ENCODE measurements around the gene GLIS2. TPM values are rescaled to one million over a fixed set of nuclear protein-coding genes. Genes with fewer than 3 reads are reported as not detected.

GLIS2 gene
- total and polyA plus RNA-seq, 2 of the 4 experiments (the other 2 are of a cell fraction) = 0.36 to 8.4 TPM

DNA sequence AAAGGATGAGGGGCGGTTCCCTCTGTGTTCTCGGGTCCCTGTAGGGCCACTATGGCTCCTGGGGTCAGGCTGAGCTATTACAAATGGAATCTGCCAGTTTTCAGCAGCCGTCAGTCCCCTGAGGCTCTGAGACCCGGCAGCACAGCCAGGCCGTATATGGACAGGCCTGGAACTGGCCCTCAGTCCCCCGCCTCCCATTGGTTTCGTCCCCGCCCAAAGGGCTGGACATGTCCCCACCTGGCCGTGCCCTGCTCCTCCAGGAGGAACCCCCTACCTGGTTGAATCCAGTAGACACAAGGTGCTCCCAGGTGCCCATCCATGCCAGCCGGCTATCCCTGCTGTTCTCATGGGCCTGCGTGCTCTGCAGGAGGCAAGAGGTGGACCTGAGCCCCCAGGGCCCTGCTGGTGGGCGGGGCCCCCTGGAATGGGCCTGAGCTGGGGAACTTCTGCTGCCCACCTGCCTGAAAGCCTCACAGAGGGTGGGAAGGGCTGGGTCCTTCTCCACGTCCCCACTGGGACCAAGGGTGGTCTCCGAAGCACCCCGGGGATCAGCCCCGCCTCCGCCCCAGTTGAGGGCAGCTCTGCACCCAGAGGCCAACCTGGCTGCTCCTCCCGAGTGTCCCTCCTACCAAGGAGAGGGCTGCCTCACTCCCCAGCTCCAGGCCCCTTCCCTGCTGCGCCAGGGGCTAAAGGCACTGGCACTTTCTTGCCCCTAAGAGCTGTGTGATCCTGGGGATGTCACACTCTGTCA, 72.6 kb downstream of the GLIS2 start:
- Histone ChIP-seq H3K27me3 (ENCODE audit: control insufficient read depth, insufficient read depth, low read length) (no peaks in the 10 kb centered on the region), H3K36me3 (ENCODE audit: control insufficient read depth, insufficient read depth, low read length) (peaks cover 12% of the 10 kb centered on the region), H3K27ac (ENCODE audit: insufficient read depth, low read length) (peak overlapping the region; percentile 30; the same call in 1 of the 2 replicates), H2BK120ac (ENCODE audit: low read depth, low read length) (peak overlapping the region; percentile 62), H4K5ac (ENCODE audit: low read depth, low read length) (no peak overlapping the region), H3K9me3 (ENCODE audit: control insufficient read depth, insufficient read depth, low read length) (no peaks in the 10 kb centered on the region), H2AK9ac (replicated peaks; ENCODE audit: low read depth, low read length, poor library complexity) (peak overlapping the region; percentile 94), H3K4me3 (ENCODE audit: insufficient read depth, low read depth, low read length) (no peak overlapping the region), H3K23ac (ENCODE audit: low read depth, low read length) (0 out of 2 replicates have a peak overlapping the region, but pooled peaks have one; percentile 79), H4K20me1 (ENCODE audit: insufficient read depth, low read length) (peaks cover 37% of the 10 kb centered on the region), H3K14ac (replicated peaks; ENCODE audit: low read depth, low read length) (peak overlapping the region; percentile 92), H2BK20ac (ENCODE audit: low read depth, low read length) (0 out of 2 replicates have a peak overlapping the region, but pooled peaks have one; percentile 16), H4K8ac (ENCODE audit: low read depth in 2 of 2, low read length in 2 of 2) (peak overlapping the region; percentile 36 to 74; a peak in 2 of 4 replicates), H3K79me1 (ENCODE audit: low read depth in 1 of 2, low read length in 2 of 2) (peaks cover 0 to 77% of the 10 kb centered on the region in 2 experiments; a peak in 2 of 4 replicates), H2BK5ac (ENCODE audit: low read depth, low read length, poor library complexity, severe bottlenecking) (peak overlapping the region; percentile 67), H3K9me1 (ENCODE audit: insufficient read depth, low read length) (peaks cover 24% of the 10 kb centered on the region), H3K56ac (ENCODE audit: extremely low read depth, insufficient read depth, low read length) (0 out of 2 replicates have a peak overlapping the region, but pooled peaks have one; percentile 3), H2AK5ac (ENCODE audit: low read depth, low read length) (peak overlapping the region; percentile 96), H2AFZ (replicated peaks; ENCODE audit: low read length, poor library complexity) (peak overlapping the region; percentile 75), H3K4me1 (ENCODE audit: control insufficient read depth, insufficient read depth, low read length) (peaks cover 53% of the 10 kb centered on the region), H3K4me2 (ENCODE audit: low read depth, low read length) (no peak overlapping the region), H3K18ac (ENCODE audit: low read depth, low read length) (no peak overlapping the region), H4K91ac (ENCODE audit: insufficient read depth, low read depth, low read length) (peak overlapping the region; percentile 88), H3K9ac (ENCODE audit: low read depth, low read length) (no peak overlapping the region), H3K4ac (ENCODE audit: low read depth, low read length) (peak overlapping the region; percentile 90), H2BK15ac (ENCODE audit: low read depth, low read length) (no peak overlapping the region)
- in situ Hi-C loops (cut with MboI; ENCODE audit: low sequenced_read_pairs) (no loop called here), intact Hi-C loops (cut with micrococcal nuclease) (no loop called here), dilution Hi-C loops (cut with HindIII; ENCODE audit: low sequenced_read_pairs, unreplicated experiment) (no loop called here)
- DNase-seq = no peak
- WGBS, 2 experiments (ENCODE audit: extremely low coverage in 2 of 2, insufficient read length in 1 of 2) = 60% methylated on average over 9 of the region's 19 CpGs; no CpG with 5 or more reads in 1 of the 2 experiments
- 0 out of 2 replicates have a peak, but pooled peaks have one; percentile 5 for ATAC-seq (ENCODE audit: low read depth)
- TF ChIP-seq CHD1 (IDR thresholded peaks at IDR 0.05; ENCODE audit: low read depth, low read length) (no peak), RFX5 (IDR thresholded peaks at IDR 0.05; ENCODE audit: low read depth, low read length) (no peak)
- TF ChIP-seq, protein P1, sequence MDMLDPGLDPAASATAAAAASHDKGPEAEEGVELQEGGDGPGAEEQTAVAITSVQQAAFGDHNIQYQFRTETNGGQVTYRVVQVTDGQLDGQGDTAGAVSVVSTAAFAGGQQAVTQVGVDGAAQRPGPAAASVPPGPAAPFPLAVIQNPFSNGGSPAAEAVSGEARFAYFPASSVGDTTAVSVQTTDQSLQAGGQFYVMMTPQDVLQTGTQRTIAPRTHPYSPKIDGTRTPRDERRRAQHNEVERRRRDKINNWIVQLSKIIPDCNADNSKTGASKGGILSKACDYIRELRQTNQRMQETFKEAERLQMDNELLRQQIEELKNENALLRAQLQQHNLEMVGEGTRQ (IDR thresholded peaks at IDR 0.05; ENCODE audit: low read depth, low read length) = no peak
- ChIA-PET CTCF (interaction anchor here (0.9 to 1.2 kb wide), 2 partner anchors 14 to 29 kb away, joined by 3 to 5 read pairs; no protein-coding TSS in a partner anchor), POLR2A (ENCODE audit: unreplicated experiment) (no interaction called here)
- BruUV-seq (replicated peaks) = no TSS peak

Other genes starting within 250 kb of the GLIS2 start
- 5.4 and 5.6 TPM in 2 replicates for gene ADCY9, start 199.6 kb upstream of the GLIS2 start, total RNA-seq (2012; rRNA removed)
- gene ADCY9, start 199.6 kb upstream of the GLIS2 start, polyA plus RNA-seq (2012; rRNA removed) = 12.5 and 13.5 TPM in 2 replicates
- gene SRL, start 74.0 kb upstream of the GLIS2 start, total RNA-seq (2012; rRNA removed) = under 0.01 TPM in 1 of 2 replicates, not detected in the other
- 0.04 and 0.14 TPM in 2 replicates for gene SRL, start 74.0 kb upstream of the GLIS2 start, polyA plus RNA-seq (2012; rRNA removed)
- gene TFAP4, start 43.0 kb upstream of the GLIS2 start, total RNA-seq (2012; rRNA removed) = 7.3 and 7.8 TPM in 2 replicates
- 5.6 and 7.0 TPM in 2 replicates for gene TFAP4, start 43.0 kb upstream of the GLIS2 start, polyA plus RNA-seq (2012; rRNA removed)
- gene PAM16, start 35.3 kb downstream of the GLIS2 start, total RNA-seq (2012; rRNA removed) = 17.9 and 25.6 TPM in 2 replicates
- gene PAM16, start 35.3 kb downstream of the GLIS2 start, polyA plus RNA-seq (2012; rRNA removed) = 48.4 and 69.5 TPM in 2 replicates
- 9.3 and 10.3 TPM in 2 replicates for gene VASN, start 55.8 kb downstream of the GLIS2 start, total RNA-seq (2012; rRNA removed)
- gene VASN, start 55.8 kb downstream of the GLIS2 start, polyA plus RNA-seq (2012; rRNA removed) = 83.8 and 87.2 TPM in 2 replicates
- 6.3 and 7.8 TPM in 2 replicates for gene CORO7, start 100.5 kb downstream of the GLIS2 start, total RNA-seq (2012; rRNA removed)
- gene CORO7, start 100.5 kb downstream of the GLIS2 start, polyA plus RNA-seq (2012; rRNA removed) = 23.6 and 26.7 TPM in 2 replicates
- 36.9 and 38.0 TPM in 2 replicates for gene DNAJA3, start 109.8 kb downstream of the GLIS2 start, total RNA-seq (2012; rRNA removed)
- 40.2 TPM in 2 replicates for gene DNAJA3, start 109.8 kb downstream of the GLIS2 start, polyA plus RNA-seq (2012; rRNA removed)
- 67.6 and 73.6 TPM in 2 replicates for gene NMRAL1, start 158.6 kb downstream of the GLIS2 start, total RNA-seq (2012; rRNA removed)
- 48.6 and 52.4 TPM in 2 replicates for gene NMRAL1, start 158.6 kb downstream of the GLIS2 start, polyA plus RNA-seq (2012; rRNA removed)
- 91.1 and 98.8 TPM in 2 replicates for gene HMOX2, start 160.3 kb downstream of the GLIS2 start, total RNA-seq (2012; rRNA removed)
- 93.9 and 109 TPM in 2 replicates for gene HMOX2, start 160.3 kb downstream of the GLIS2 start, polyA plus RNA-seq (2012; rRNA removed)
- gene CDIP1, start 222.7 kb downstream of the GLIS2 start, total RNA-seq (2012; rRNA removed) = 4.2 and 4.8 TPM in 2 replicates
- 14.6 and 15.8 TPM in 2 replicates for gene CDIP1, start 222.7 kb downstream of the GLIS2 start, polyA plus RNA-seq (2012; rRNA removed)
- not detected in 2 replicates for gene C16orf96, start 240.3 kb downstream of the GLIS2 start, total RNA-seq (2012; rRNA removed)
- gene C16orf96, start 240.3 kb downstream of the GLIS2 start, polyA plus RNA-seq (2012; rRNA removed) = not detected in 2 replicates

Data from IMR-90 (cell line).